ENCODE data around the gene EIF2B4.

Gene EIF2B4

GRCh38 chr2:27372937-27373336 is 2.8 kb upstream of the EIF2B4 start:
- ChIA-PET CTCF (interaction anchor here (0.8 kb wide), 1 partner anchor 108 kb away, joined by 3 read pairs; no protein-coding TSS in a partner anchor), POLR2A (ENCODE audit: low non-redundant PET) (no interaction called here)
- TF ChIP-seq CTCF (conservative IDR thresholded peaks at IDR 0.05; ENCODE audit: low read depth), result no peak
- peak overlapping the region; percentile 20; the same call in 1 of the 2 replicates for H3K27ac ChIP-seq
- no peak for DNase-seq (ENCODE audit: low spot score)

- CTCF ChIA-PET, result interaction anchor here (0.8 to 0.9 kb wide), 2 partner anchors 15 to 50 kb away, joined by 3 to 4 read pairs; partner anchors contain the start of gene GTF3C2
- H3K27ac ChIP-seq, result peak overlapping the region; percentile 85
- DNase-seq (ENCODE audit: low spot score), result peak; percentile 26
- POLR2A ChIA-PET (ENCODE audit: low non-redundant PET), result interaction anchor here (0.6 kb wide), 1 partner anchor 25 kb away, joined by 4 read pairs; no protein-coding TSS in a partner anchor
- no peak for TF ChIP-seq CTCF (conservative IDR thresholded peaks at IDR 0.05; ENCODE audit: low read depth)
Measured at GRCh38 chr2:27370816-27371620, 880 bp upstream of the EIF2B4 start.

- ChIA-PET POLR2A (ENCODE audit: low non-redundant PET) (interaction anchor here (0.7 kb wide), 1 partner anchor 9 kb away, joined by 3 read pairs; no protein-coding TSS in a partner anchor), CTCF (interaction anchor here (0.6 to 1.7 kb wide), 8 partner anchors 9 to 104 kb away, joined by 3 to 8 read pairs (median 3); partner anchors contain the start of gene GTF3C2)
- peak; percentile 73 for DNase-seq (ENCODE audit: low spot score)
- peak overlapping the region; percentile 85 for H3K27ac ChIP-seq
- TF ChIP-seq CTCF (conservative IDR thresholded peaks at IDR 0.05; ENCODE audit: low read depth), result no peak
Measured at GRCh38 chr2:27369471-27370025, 590 bp downstream of the EIF2B4 start.

- TF ChIP-seq CTCF (conservative IDR thresholded peaks at IDR 0.05; ENCODE audit: low read depth), result no peak
- CTCF ChIA-PET, result interaction anchor here (1.1 kb wide), 1 partner anchor 38 kb away, joined by 3 read pairs; no protein-coding TSS in a partner anchor
- POLR2A ChIA-PET (ENCODE audit: low non-redundant PET), result no interaction called here
- H3K27ac ChIP-seq, result 0 out of 2 replicates have a peak overlapping the region, but pooled peaks have one; percentile 6
- DNase-seq (ENCODE audit: low spot score), result no peak
Measured at GRCh38 chr2:27363933-27364332, 6.2 kb downstream of the EIF2B4 start.

- CTCF ChIA-PET, result no interaction called here
Measured at GRCh38 chr2:27362678-27363420, 7.3 kb downstream of the EIF2B4 start.

More at GRCh38 chr2:27362678-27363420, 7.3 kb downstream of the EIF2B4 start:
- DNase-seq (ENCODE audit: low spot score), result no peak
- TF ChIP-seq CTCF (conservative IDR thresholded peaks at IDR 0.05; ENCODE audit: low read depth), result no peak
- POLR2A ChIA-PET (ENCODE audit: low non-redundant PET), result no interaction called here
- no peak overlapping the region for H3K27ac ChIP-seq
